22Rv1 (cell line): ENCODE results near the gene GATAD2A.

Experiments
- CTCF ChIP-seq: fragments of 450-650 bp; IDR thresholded peaks from 2 replicates; pipeline ENCODE4 v1.5.1; 2017; ENCODE audit warnings: mild to moderate bottlenecking
- ZFX ChIP-seq: fragments of 450-650 bp; IDR thresholded peaks from 2 replicates; pipeline ENCODE4 v1.6.1; 2017; ENCODE audit warnings: antibody characterized with exemption, borderline replicate concordance

DNA sequence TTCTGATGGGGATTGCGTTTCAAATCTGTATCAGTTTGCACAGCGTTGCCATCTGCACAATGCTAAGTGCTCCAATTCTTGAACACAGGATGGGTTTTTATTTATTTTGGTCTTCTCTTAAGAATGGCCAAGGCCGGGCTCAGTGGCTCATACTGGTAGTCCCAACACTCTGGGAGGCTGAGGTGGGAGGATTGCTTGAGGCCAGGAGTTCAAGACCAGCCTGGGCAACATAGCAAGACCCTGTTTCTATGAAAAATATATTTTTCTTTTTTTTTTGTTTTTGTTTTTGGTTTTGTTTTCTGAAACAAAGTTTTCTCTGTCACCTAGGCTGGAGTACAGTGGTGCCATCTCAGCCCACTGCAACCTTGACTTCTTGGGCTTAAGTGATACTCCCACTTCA is 117.7 kb downstream of the GATAD2A start:
- no peak for TF ChIP-seq CTCF
- TF ChIP-seq ZFX: no peak
